ENCODE data around the gene MARS2. TPM values are rescaled to one million over a fixed set of nuclear protein-coding genes. Genes with fewer than 3 reads are reported as not detected.
"Not testable (repeated sequence)": the region's sequence is repeated elsewhere in the genome, so short reads cannot be mapped to it uniquely, and the experiment has no call there.

Gene MARS2
- 8.9 and 10.5 TPM in 2 replicates for total RNA-seq

- peak; percentile 78 for DNase-seq (ENCODE audit: low read depth)
These were observed at the start of gene MARS2 for GRCh38 chr2:197705121-197705911. MARS2 (plus strand) TSS chr2:197705369; CDS start chr2:197705406, 37 bp downstream.

DNA sequence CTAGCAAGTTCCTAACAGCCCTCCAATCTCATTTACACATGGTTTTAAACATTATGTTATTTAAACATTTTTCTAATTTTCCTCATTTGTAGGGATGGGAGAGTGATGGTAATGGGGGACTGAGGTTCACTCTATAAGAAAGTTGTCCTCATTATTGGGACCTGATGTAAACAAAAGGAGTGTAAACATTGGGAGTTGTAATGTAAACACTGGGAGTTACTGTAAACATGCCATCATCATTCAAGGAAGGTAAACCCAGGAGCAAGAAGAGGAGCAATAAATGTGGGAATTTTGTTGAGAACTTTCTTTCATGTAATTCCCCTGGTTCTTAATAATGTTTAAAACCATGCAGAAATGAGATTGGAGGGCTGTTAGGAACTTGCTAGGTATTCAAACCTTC, 47.6 kb upstream of the MARS2 start:
- no peak for DNase-seq (ENCODE audit: low read depth)

- no peak for DNase-seq (ENCODE audit: low read depth)
These were observed 43.5 kb upstream of the MARS2 start for GRCh38 chr2:197661626-197662025.

GRCh38 chr2:197666277-197666676, 38.9 kb upstream of the MARS2 start:
- DNase-seq (ENCODE audit: low read depth): no peak

- DNase-seq (ENCODE audit: low read depth): no peak
These were observed 36.9 kb upstream of the MARS2 start for GRCh38 chr2:197668296-197668695.

DNA sequence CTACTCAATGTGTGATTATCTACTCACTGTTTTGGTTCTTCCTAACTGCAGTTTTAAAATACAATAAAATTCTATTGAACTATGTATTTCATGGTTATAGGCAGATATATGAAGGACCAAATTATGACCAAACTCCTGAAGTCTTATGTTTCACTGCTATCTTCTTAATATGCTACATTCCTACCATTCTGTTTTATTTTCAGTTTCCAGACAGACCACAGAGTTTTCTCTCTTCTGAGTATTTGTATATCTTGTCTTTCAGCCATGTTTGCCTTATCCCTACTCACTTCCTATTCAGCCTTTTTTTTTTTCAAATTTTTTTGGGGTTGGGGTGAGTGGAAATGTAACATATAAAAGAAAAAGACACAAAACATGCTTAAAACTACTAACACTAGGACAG, 36.1 kb upstream of the MARS2 start:
- no peak for DNase-seq (ENCODE audit: low read depth)

DNA sequence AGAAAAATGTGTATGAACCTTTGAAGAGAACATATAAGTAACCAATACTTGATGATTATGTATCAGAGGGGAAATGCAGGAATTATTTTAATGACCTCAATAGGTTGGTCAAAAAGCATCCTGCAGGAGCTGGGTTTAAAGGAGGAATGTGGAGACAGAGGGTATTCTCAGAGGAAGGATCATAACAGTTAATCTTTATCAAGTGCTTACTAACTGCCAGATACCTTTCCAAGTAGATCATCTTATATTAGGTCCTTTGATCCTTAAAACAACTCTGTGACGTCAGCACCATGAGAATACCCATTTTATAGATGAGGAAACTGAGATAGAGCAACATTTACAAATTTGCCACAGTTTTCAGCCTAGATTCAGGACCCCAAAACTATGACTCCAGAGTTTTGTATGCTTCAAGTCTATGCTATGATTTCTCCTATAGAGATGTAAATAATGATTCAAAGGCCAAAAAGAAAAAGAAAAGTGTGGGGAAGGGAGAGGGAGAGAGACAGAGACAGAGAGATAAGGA, 32.7 kb upstream of the MARS2 start:
- peak; percentile 24 for DNase-seq (ENCODE audit: low read depth)

GRCh38 chr2:197673106-197673505, 32.1 kb upstream of the MARS2 start:
- DNase-seq (ENCODE audit: low read depth): no peak

DNA sequence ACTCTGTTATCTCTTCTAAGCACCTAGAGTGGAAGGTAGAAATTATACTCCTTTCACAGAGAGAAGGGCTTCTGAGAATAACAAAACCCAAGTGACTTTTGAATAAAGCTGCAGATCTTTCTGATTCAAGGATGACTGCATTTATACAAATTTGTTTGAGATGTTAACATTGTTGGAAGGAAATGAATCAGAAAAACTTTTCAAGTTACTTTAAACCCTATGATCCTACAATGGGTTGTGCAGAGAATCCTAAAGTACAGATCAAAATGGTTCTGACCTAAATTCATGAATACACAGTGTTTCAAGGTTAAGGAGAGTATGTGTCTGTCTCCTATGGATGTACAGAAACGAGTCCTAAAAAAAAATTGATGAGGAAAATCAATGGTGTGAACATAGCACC, 31.6 kb upstream of the MARS2 start:
- DNase-seq (ENCODE audit: low read depth): no peak

GRCh38 chr2:197674060-197674459, 31.1 kb upstream of the MARS2 start:
- DNase-seq (ENCODE audit: low read depth): no peak

GRCh38 chr2:197674591-197674990, 30.6 kb upstream of the MARS2 start:
- no peak for DNase-seq (ENCODE audit: low read depth)

GRCh38 chr2:197675246-197675645, 29.9 kb upstream of the MARS2 start, which contains the start of gene RFTN2:
RFTN2 (minus strand) TSS chr2:197675587; CDS start chr2:197675458, 129 bp downstream.
- DNase-seq (ENCODE audit: low read depth): no peak

- no peak for DNase-seq (ENCODE audit: low read depth)
These were observed 29.4 kb upstream of the MARS2 start for GRCh38 chr2:197675711-197676188.

- no peak for DNase-seq (ENCODE audit: low read depth)
These were observed 28.1 kb upstream of the MARS2 start for GRCh38 chr2:197677056-197677455.

DNA sequence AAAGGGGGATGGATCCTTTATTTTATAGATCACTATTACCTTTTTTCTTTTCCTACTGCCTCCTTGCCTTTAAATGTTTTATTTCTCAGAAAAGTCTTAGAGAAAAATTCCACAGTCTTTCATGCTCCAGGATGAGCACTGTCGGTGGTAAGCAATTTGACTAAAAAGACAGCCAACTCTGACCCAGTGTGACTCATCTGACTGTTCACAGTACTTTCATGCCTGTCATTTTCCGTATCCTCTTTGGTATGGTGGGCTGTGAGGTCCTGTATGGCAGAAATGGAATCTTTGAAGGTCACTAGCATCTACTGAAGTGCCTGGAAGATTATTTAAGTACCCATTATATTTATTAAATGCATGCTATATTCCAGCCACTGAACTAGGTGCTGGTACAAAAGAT, 27.7 kb upstream of the MARS2 start:
- DNase-seq (ENCODE audit: low read depth): no peak

DNA sequence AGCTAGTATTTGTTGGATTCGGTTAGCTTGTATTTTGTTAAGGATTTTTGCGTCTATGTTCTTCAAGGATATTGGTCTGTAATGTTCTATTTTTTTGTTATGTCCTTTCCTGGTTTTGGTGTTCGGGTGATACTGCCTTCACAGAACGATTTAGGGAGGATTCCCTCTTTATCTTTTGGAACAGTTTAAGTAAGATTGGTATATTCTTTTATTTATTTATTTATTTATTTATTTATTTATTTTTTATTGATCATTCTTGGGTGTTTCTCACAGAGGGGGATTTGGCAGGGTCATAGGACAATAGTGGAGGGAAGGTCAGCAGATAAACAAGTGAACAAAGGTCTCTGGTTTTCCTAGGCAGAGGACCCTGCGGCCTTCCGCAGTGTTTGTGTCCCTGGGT, 10.0 kb upstream of the MARS2 start:
- DNase-seq (ENCODE audit: low read depth): not testable (repeated sequence)

GRCh38 chr2:197695971-197696370, 9.2 kb upstream of the MARS2 start:
- DNase-seq (ENCODE audit: low read depth): not testable (repeated sequence)

DNA sequence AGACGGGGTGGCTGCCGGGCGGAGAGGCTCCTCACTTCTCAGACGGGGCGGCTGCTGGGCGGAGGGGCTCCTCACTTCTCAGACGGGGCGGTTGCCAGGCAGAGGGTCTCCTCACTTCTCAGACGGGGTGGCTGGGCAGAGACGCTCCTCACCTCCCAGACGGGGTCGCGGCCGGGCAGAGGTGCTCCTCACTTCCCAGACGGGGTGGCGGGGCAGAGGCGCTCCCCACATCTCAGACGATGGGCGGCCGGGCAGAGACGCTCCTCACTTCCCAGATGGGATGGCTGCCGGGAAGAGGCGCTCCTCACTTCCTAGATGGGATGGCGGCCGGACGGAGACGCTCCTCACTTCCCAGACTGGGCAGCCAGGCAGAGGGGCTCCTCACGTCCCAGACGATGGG, 8.6 kb upstream of the MARS2 start:
- DNase-seq (ENCODE audit: low read depth): not testable (repeated sequence)

GRCh38 chr2:197699724-197700123, 5.4 kb upstream of the MARS2 start:
- DNase-seq (ENCODE audit: low read depth): not testable (repeated sequence)

- DNase-seq (ENCODE audit: low read depth): no peak
These were observed 4.2 kb upstream of the MARS2 start for GRCh38 chr2:197700960-197701359.

DNA sequence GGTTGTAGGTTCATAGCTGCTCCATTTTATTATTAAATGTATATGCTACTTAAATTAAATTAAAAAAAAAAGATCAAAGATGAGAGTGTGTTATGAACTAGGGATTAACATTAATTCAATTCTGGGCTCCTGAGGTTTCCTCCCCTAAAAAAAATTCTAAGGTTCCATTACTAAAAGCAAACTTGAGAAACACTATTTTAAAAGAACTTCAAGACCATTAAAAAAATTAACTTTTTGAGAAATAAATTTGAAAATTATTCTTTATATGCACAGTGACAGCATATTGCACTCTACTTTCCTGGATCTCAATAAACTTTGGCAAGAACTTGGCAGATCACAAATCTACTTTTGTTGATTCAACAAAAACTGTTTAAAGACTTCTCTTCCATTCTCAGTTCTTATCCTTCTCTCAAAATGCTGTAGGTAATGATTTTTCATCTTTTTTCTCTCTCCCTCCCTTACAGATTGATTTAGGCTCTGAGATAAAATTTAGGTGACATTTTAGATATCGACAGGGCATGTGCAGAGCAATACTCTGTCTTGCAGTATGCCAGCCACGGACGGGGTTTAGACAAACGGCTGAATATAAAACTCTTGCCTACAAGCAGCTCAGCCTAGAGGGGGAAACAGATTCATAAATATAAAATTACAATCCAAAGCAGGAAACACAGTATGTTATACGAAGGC, 592 bp upstream of the MARS2 start:
- no peak for DNase-seq (ENCODE audit: low read depth)

DNA sequence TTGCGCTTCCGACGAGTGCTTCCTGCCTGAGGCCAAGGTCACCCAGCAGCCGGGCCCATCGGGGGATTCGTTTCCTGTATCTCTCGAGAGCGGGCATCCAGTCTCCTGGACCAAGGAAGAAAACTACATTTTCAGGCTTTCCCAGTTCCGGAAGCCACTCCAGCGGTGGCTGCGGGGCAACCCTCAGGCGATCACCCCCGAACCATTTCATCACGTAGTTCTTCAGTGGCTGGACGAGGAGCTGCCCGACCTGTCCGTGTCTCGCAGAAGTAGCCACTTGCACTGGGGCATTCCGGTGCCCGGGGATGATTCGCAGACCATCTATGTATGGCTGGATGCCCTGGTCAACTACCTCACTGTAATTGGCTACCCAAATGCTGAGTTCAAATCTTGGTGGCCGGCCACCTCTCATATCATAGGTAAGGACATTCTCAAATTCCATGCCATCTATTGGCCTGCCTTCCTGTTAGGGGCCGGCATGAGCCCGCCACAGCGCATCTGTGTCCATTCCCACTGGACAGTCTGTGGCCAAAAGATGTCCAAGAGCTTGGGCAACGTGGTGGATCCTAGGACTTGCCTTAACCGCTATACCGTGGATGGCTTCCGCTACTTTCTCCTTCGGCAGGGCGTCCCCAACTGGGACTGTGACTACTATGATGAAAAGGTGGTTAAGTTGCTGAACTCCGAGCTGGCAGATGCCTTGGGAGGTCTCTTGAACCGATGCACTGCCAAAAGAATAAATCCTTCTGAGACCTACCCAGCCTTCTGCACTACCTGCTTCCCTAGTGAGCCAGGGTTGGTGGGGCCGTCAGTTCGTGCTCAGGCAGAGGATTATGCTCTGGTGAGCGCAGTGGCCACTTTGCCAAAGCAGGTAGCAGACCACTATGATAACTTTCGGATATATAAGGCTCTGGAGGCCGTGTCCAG, 1.0 kb downstream of the MARS2 start:
- no peak for DNase-seq (ENCODE audit: low read depth)
